ENCODE results near the gene RHBDL1. TPM values are rescaled to one million over a fixed set of nuclear protein-coding genes. Genes with fewer than 3 reads are reported as not detected.
A peak's percentile ranks its signal among the peaks of the same experiment; 100 is the strongest.

RHBDL1 gene
- total RNA-seq, 1 donor from 2014 or later = 0.24 TPM

DNA sequence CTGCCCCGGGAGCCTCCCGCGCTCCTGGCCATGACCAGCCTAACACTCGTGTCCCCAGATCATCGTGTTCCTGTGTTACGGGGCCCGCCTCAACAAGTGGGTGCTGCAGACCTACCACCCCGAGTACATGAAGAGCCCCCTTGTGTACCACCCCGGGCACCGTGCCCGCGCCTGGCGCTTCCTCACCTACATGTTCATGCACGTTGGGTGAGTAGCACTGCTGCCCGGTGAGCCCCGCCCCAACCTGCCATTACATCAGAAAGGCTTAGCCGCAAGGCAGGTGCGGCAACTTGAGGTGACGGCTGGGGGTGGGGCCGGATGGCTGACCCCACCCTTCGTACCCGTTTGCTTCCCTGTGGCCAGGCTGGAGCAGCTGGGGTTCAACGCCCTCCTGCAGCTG lies 1.4 kb downstream of the RHBDL1 start:
- intact Hi-C loops (cut with micrococcal nuclease) = no loop called here
- Mint-ChIP-seq H3K27me3 (peaks cover 9% of the 10 kb centered on the region), H3K27ac (no peak overlapping the region), H3K4me1 (peaks cover 26% of the 10 kb centered on the region), H3K9me3 (no peaks in the 10 kb centered on the region), H3K36me3 (ENCODE audit: low read depth) (peaks cover 25% of the 10 kb centered on the region), H3K4me3 (no peak overlapping the region)
- ChIA-PET POLR2A (interaction anchor here (1.1 to 2.4 kb wide), 2 partner anchors 9 to 13 kb away, joined by 4 to 12 read pairs; partner anchors contain the start of genes RHOT2 and WDR24), CTCF (no interaction called here)
- TF ChIP-seq, protein P1, sequence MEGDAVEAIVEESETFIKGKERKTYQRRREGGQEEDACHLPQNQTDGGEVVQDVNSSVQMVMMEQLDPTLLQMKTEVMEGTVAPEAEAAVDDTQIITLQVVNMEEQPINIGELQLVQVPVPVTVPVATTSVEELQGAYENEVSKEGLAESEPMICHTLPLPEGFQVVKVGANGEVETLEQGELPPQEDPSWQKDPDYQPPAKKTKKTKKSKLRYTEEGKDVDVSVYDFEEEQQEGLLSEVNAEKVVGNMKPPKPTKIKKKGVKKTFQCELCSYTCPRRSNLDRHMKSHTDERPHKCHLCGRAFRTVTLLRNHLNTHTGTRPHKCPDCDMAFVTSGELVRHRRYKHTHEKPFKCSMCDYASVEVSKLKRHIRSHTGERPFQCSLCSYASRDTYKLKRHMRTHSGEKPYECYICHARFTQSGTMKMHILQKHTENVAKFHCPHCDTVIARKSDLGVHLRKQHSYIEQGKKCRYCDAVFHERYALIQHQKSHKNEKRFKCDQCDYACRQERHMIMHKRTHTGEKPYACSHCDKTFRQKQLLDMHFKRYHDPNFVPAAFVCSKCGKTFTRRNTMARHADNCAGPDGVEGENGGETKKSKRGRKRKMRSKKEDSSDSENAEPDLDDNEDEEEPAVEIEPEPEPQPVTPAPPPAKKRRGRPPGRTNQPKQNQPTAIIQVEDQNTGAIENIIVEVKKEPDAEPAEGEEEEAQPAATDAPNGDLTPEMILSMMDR (IDR thresholded peaks at IDR 0.05) = no peak
- ATAC-seq (ENCODE audit: low read depth) (no peak), DNase-seq (no peak)

DNA sequence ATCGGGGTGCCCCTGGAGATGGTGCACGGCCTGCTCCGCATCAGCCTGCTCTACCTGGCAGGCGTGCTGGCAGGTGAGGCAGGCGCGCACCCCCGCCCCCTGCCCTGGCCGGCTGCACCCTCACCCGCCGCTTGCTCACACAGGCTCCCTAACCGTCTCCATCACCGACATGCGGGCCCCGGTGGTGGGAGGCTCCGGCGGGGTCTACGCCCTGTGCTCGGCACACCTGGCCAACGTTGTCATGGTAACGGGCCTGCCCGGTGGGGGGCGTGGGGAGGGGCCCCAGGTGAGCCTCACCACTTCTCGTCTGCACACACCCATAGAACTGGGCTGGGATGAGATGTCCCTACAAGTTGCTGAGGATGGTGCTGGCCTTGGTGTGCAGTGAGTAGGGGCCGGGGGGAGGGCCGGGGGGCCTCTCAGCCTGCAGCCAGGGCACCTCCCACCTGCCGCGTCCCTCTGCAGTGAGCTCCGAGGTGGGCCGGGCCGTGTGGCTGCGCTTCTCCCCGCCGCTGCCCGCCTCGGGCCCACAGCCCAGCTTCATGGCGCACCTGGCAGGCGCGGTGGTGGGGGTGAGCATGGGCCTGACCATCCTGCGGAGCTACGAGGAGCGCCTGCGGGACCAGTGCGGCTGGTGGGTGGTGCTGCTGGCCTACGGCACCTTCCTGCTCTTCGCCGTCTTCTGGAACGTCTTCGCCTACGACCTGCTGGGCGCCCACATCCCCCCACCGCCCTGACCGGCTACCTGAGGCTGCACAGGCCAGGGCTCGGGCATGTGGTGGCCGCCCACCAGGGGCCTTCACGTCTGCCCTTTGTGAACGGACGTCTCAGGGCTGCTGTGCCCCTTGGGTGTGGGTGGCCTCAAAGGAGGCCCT lies 2.1 kb downstream of the RHBDL1 start:
- H3K27ac Mint-ChIP-seq = no peak overlapping the region
- H3K9me3 Mint-ChIP-seq = no peaks in the 10 kb centered on the region
- POLR2A ChIA-PET = no interaction called here
- CTCF ChIA-PET = interaction anchor here (1.2 kb wide), 1 partner anchor 10 kb away, joined by 3 read pairs; the partner anchor contains the start of gene RHOT2
- peaks cover 27% of the 10 kb centered on the region for H3K36me3 Mint-ChIP-seq (ENCODE audit: low read depth)
- H3K4me1 Mint-ChIP-seq = peaks cover 32% of the 10 kb centered on the region
- DNase-seq (no peak), ATAC-seq (ENCODE audit: low read depth) (no peak)
- no peak overlapping the region for H3K4me3 Mint-ChIP-seq
- TF ChIP-seq, protein P1 (IDR thresholded peaks at IDR 0.05) = no peak
- H3K27me3 Mint-ChIP-seq = peaks cover 9% of the 10 kb centered on the region
- intact Hi-C loops (cut with micrococcal nuclease) = loop anchor here (2.0 kb wide), 1 partner anchor 17 kb away; no protein-coding TSS in a partner anchor

DNA sequence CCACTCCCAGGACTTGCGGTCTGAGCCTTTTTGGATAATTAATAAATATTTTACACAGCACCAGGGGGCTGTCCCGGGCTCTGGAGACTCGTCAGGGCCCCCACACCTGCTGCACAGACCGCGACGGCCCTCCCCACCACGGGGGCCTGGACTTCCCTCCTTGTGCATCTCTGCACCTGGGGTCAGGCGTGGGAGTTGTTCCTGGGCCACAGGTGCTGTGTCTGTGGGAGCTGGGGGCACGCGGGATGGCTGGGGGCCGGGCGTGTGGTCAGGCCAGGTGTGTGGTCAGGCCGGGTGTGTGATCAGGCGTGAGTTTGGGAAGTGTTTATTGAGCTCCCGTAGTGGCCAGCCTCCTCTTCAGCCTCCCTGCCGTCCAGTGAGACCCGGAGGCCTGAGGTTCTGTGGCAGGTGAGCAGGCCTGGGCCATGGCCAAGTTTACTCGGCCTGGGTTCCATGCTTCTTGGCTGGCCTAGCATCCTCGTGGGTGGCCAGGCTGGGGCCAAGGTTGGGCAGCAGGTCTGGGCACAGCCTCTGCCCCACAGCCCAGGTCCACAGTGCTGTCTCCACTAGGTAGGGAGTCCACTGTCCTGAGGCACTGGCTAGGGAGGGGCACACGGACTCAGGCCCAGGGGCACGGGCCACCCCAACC lies 2.9 kb downstream of the RHBDL1 start:
- peaks cover 39% of the 10 kb centered on the region for H3K4me1 Mint-ChIP-seq
- POLR2A ChIA-PET = interaction anchor here (3.9 to 4.5 kb wide), 2 partner anchors 9 to 12 kb away, joined by 31 to 41 read pairs; partner anchors contain the start of genes RHOT2 and WDR24
- intact Hi-C loops (cut with micrococcal nuclease) = loop anchor here (2.0 kb wide), 1 partner anchor 18 kb away; no protein-coding TSS in a partner anchor
- CTCF ChIA-PET = interaction anchor here (1.2 kb wide), 1 partner anchor 11 kb away, joined by 3 read pairs; the partner anchor contains the start of gene RHOT2
- ATAC-seq (ENCODE audit: low read depth) = no peak
- TF ChIP-seq, protein P1 (IDR thresholded peaks at IDR 0.05) = no peak
- peaks cover 25% of the 10 kb centered on the region for H3K36me3 Mint-ChIP-seq (ENCODE audit: low read depth)
- H3K4me3 Mint-ChIP-seq = no peak overlapping the region
- no peak for DNase-seq
- H3K27me3 Mint-ChIP-seq = peaks cover 9% of the 10 kb centered on the region
- no peak overlapping the region for H3K27ac Mint-ChIP-seq
- no peaks in the 10 kb centered on the region for H3K9me3 Mint-ChIP-seq

DNA sequence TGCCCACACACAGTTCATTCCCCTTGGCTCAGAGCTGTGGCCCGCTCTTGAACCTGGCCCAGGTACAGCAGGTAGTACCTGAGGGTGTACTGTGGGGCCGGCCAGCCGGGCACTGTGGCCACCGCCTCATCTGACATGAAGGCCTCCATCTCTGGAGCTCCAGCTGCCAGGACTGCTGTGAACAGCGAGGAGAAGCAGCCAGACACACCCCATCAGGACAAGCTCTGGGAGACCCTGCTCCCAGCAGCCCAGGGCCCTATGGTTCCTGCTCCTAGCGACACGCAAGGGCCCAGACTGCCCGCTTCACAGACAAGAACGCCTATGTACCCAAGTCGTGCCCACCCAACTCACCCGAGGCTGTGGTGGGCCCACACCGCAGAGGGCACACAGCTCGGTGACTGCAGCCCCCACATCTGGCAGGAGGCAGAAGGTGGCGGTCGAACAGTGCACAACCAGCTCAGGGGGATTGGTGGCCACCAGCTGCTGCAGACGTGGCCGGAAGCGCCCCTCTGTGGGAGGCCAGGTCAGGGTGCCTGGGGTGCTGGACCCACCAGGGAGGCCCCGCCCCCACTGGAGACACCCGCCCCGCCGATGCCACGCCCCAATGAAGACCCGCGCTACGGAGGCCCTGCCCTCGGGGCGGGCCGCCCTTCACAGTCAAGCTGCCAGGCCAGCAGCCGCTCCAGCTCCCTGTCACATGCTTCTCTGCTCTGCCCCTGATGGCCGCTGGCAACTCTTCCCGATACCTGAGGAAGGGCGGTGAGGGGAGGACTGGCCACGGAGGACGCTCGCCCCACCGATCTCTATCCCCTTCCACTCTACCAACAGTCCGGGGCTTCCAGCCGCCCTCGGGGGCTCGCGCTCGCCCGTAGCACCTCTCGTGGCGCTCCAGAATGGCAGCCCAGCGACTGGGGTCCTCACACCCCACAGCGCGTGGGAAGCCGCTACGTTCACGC lies 3.7 kb downstream of the RHBDL1 start:
- ATAC-seq (ENCODE audit: low read depth) (peak; percentile 5), DNase-seq (no peak)
- Mint-ChIP-seq H3K4me1 (peaks cover 41% of the 10 kb centered on the region), H3K36me3 (ENCODE audit: low read depth) (peaks cover 24% of the 10 kb centered on the region), H3K4me3 (peak overlapping the region; percentile 84), H3K9me3 (no peaks in the 10 kb centered on the region), H3K27me3 (peaks cover 9% of the 10 kb centered on the region), H3K27ac (no peak overlapping the region)
- CTCF ChIA-PET = interaction anchor here (1.2 kb wide), 1 partner anchor 11 kb away, joined by 3 read pairs; the partner anchor contains the start of gene RHOT2
- TF ChIP-seq, protein P1 (IDR thresholded peaks at IDR 0.05) = no peak
- intact Hi-C loops (cut with micrococcal nuclease) = loop anchor here (2.0 kb wide), 1 partner anchor 18 kb away; no protein-coding TSS in a partner anchor
- POLR2A ChIA-PET = interaction anchor here (1.0 to 4.5 kb wide), 3 partner anchors 10 to 277 kb away, joined by 3 to 41 read pairs (median 31); partner anchors contain the start of genes DECR2, RHOT2 and WDR24

Data from activated B cell treated with CpG ODN at 0.5 μM for 24 hours (primary cell).